K562 (cell line): ENCODE data around the gene ACO2. TPM values are rescaled to one million over a fixed set of nuclear protein-coding genes. Genes with fewer than 3 reads are reported as not detected.

Source experiments
- ATAC-seq: fragments of 200-7000 bp; cut with Tn5 transposase; 3 replicates; pipeline ENCODE4 v1.9.1; 2020; ENCODE audit warnings: moderate library complexity
- BruUV-seq: library from RNA; stranded (reverse); fragments of 400-500 nt; replicated peaks from 2 replicates; lab custom pipeline; 2021; lab: Mats Ljungman, UMichigan
- CTCF ChIA-PET: fragments of 300-600 bp; formaldehyde crosslinking; extraction: SDS; loops from one replicate; lab custom pipeline; 2021; ENCODE audit warnings: low intra/inter-chr PET ratio; lab: Yijun Ruan, JAX
- POLR2A ChIA-PET: fragments of 300-600, 350-650 bp; sonication (Branson Sonifier 250); formaldehyde crosslinking; extraction: SDS; loops from one replicate; lab custom pipeline; 2021; ENCODE audit warnings: antibody characterized with exemption, inconsistent platforms; lab: Yijun Ruan, JAX
- DNase-seq, 4 experiments: peaks; one replicate each; pipeline versions ENCODE4 v3.0.0 to v3.0.0-alpha.2; 2011 to 2018; ENCODE audit warnings: low spot score in 3 of 4, mixed read lengths in 3 of 4; ENCODE audit errors: extremely low read depth in 1 of 4
- FAIRE-seq: peaks from 2 replicates; lab custom pipeline; 2011; peaks lifted over from hg19 to GRCh38; lab: Jason Lieb, UNC
- H2AFZ ChIP-seq: 2 replicates; pipeline ENCODE4 v1.6.0; 2011; ENCODE audit warnings: low read depth, low read length, control low read depth, inconsistent platforms
- H3K27ac ChIP-seq: fragments of 200-600 bp; 3 replicates; pipeline ENCODE4 v1.8.0; 2011; ENCODE audit warnings: low read depth, mild to moderate bottlenecking, control low read depth, inconsistent platforms, low read length, moderate library complexity, mixed read lengths; ENCODE audit errors: extremely low read depth
- H3K27me3 ChIP-seq, 2 experiments: fragments of 300-600 bp in 1 of 2; 2 replicates in 1 of 2; 3 replicates in 1 of 2; pipeline versions ENCODE4 v1.6.0 to v1.8.0; 2011; ENCODE audit warnings: inconsistent platforms in 2 of 2, low read length in 2 of 2, mild to moderate bottlenecking in 1 of 2, mixed read lengths in 1 of 2, moderate library complexity in 1 of 2; ENCODE audit not compliant: control insufficient read depth in 2 of 2, insufficient read depth in 2 of 2
- H3K36me3 ChIP-seq: fragments of 300-600 bp; 3 replicates; pipeline ENCODE4 v1.8.0; 2011; ENCODE audit warnings: mild to moderate bottlenecking, low read length, inconsistent platforms; ENCODE audit not compliant: control insufficient read depth, insufficient read depth
- H3K4me1 ChIP-seq, 2 experiments: fragments of 200-600 bp in 1 of 2; replicated peaks in 1 of 2; 2 replicates in 1 of 2; 3 replicates in 1 of 2; pipeline versions ENCODE4 v1.5.1 to v1.8.0; 2011; ENCODE audit warnings: inconsistent platforms in 2 of 2, low read length in 2 of 2, mild to moderate bottlenecking in 1 of 2, mixed read lengths in 1 of 2, moderate library complexity in 1 of 2; ENCODE audit not compliant: control insufficient read depth in 2 of 2, insufficient read depth in 2 of 2
- H3K4me2 ChIP-seq: 2 replicates; pipeline ENCODE4 v1.6.1; 2011; ENCODE audit warnings: low read length, control low read depth, inconsistent platforms, mixed read lengths; ENCODE audit not compliant: insufficient read depth
- H3K4me3 ChIP-seq: fragments of 200-600 bp; sonication (generic), shearing (Covaris generic); 2 replicates; pipeline ENCODE4 v1.5.1; 2016; ENCODE audit warnings: control low read depth, inconsistent platforms
- H3K79me2 ChIP-seq: fragments of 200-600 bp; 3 replicates; pipeline ENCODE4 v1.8.0; 2011; ENCODE audit warnings: low read length, inconsistent platforms; ENCODE audit not compliant: control insufficient read depth, insufficient read depth
- H3K9ac ChIP-seq, 2 experiments: 2 replicates each; pipeline versions ENCODE4 v1.6.0 to v1.6.1; 2011; ENCODE audit warnings: low read depth in 2 of 2, low read length in 2 of 2, control low read depth in 1 of 2, inconsistent platforms in 1 of 2, mild to moderate bottlenecking in 1 of 2, mixed read lengths in 1 of 2; ENCODE audit not compliant: insufficient read depth in 1 of 2
- H3K9me1 ChIP-seq: one replicate; pipeline ENCODE4 v1.6.0; 2011; ENCODE audit warnings: inconsistent platforms, mild to moderate bottlenecking, low read length, moderate library complexity; ENCODE audit not compliant: control insufficient read depth, insufficient read depth
- H3K9me3 ChIP-seq: replicated peaks from 2 replicates; pipeline ENCODE4 v1.5.1; 2011; ENCODE audit warnings: low read depth, low read length, inconsistent platforms; ENCODE audit not compliant: control insufficient read depth, insufficient read depth
- H4K20me1 ChIP-seq: replicated peaks from 2 replicates; pipeline ENCODE4 v1.6.1; 2011; ENCODE audit warnings: low read length, inconsistent platforms, mixed read lengths; ENCODE audit not compliant: control insufficient read depth, insufficient read depth
- BRD9 ChIP-seq: fragments of 450-650 bp; IDR thresholded peaks from 2 replicates; pipeline ENCODE4 v1.6.1; 2018; ENCODE audit warnings: low read depth; ENCODE audit not compliant: partially characterized antibody
- CBFA2T2 ChIP-seq: fragments of 450-650 bp; conservative IDR thresholded peaks from 2 replicates; pipeline ENCODE4 v1.6.1; 2017; ENCODE audit warnings: mild to moderate bottlenecking
- CEBPG ChIP-seq, 3 experiments: fragments of 200-800 bp in 1 of 3; sonication (Bioruptor generic) in 1 of 3; sonication (generic) in 1 of 3; formaldehyde crosslinking in 1 of 3; IDR thresholded peaks in 2 of 3; conservative IDR thresholded peaks in 1 of 3; 2 replicates each; pipeline versions ENCODE4 v1.6.1 to v1.8.0; 2016 to 2022; ENCODE audit warnings: missing compliant biosample characterization in 2 of 3, missing genetic modification characterization in 2 of 3, mild to moderate bottlenecking in 1 of 3, missing genetic modification reagents in 1 of 3
- HDAC2 ChIP-seq: fragments of 450-650 bp; IDR thresholded peaks from 2 replicates; pipeline ENCODE4 v1.6.1; 2016; ENCODE audit warnings: mild to moderate bottlenecking
- HNRNPUL1 ChIP-seq: fragments of 200-400 bp; formaldehyde crosslinking; IDR thresholded peaks from 2 replicates; pipeline ENCODE4 v1.6.1; 2017; ENCODE audit warnings: low read length
- KDM1A ChIP-seq, 2 experiments: fragments of 450-650 bp; IDR thresholded peaks; 2 replicates each; pipeline ENCODE4 v1.6.1; 2016; ENCODE audit warnings: mild to moderate bottlenecking in 2 of 2
- LARP7 ChIP-seq: fragments of 450-650 bp; IDR thresholded peaks from 2 replicates; pipeline ENCODE4 v1.6.1; 2016
- POLR2A ChIP-seq: fragments of 450-650 bp; conservative IDR thresholded peaks from 2 replicates; pipeline ENCODE4 v1.6.1; 2016
- RFX1 ChIP-seq: fragments of 450-650 bp; IDR thresholded peaks from 2 replicates; pipeline ENCODE4 v1.6.1; 2016; ENCODE audit warnings: mild to moderate bottlenecking, moderate library complexity
- ZNF239 ChIP-seq: fragments of 250-450 bp; sonication (Bioruptor Pico); IDR thresholded peaks from 2 replicates; pipeline ENCODE4 v1.4.0; 2020; ENCODE audit warnings: mild to moderate bottlenecking
- ZNF41 ChIP-seq: fragments of 250-450 bp; sonication (Bioruptor Pico); conservative IDR thresholded peaks from 2 replicates; pipeline ENCODE4 v1.4.0; 2020; ENCODE audit warnings: mild to moderate bottlenecking
- ZNF583 ChIP-seq: fragments of 250-450 bp; sonication (Bioruptor Pico); IDR thresholded peaks from 2 replicates; pipeline ENCODE4 v1.4.0; 2020
- WGBS: fragments of 100-300 bp; shearing (Covaris generic); methylation state at CpG from one replicate; pipeline ENCODE4 v1.1.6; 2016; ENCODE audit warnings: low coverage, mixed read lengths; ENCODE audit not compliant: insufficient coverage; ENCODE audit errors: missing lambda C conversion rate; 5-methylcytosine and 5-hydroxymethylcytosine counted together
- in situ Hi-C: fragments of 300-500 bp; cut with MboI; formaldehyde crosslinking; loops from 4 replicates; pipeline ENCODE4 v1.15.0; 2018; ENCODE audit warnings: inconsistent platforms, mixed read lengths
- intact Hi-C: fragments of 100-400 bp; cut with micrococcal nuclease; formaldehyde crosslinking; loops from 2 replicates; pipeline ENCODE4 v1.14.2; 2022
- polyA plus RNA-seq, 8 experiments: library from polyadenylated mRNA; depleted of rRNA in 4 of 8; stranded (reverse) in 5 of 8; unstranded in 3 of 8; fragments of >200 nt; fragmentation: Nextera tagmentation in 2 of 8; fragmentation: Illumina TruSeq in 1 of 8; extraction: Ambion mirVana in 2 of 8; extraction: Trizol in 1 of 8; gene quantifications; 2 replicates each; pipeline versions ENCODE4 v1.2.1 to v1.2.3, GENCODE V29; 2011 to 2014; ENCODE audit warnings: inconsistent platforms in 1 of 8, missing spikeins in 1 of 8
- total RNA-seq, 7 experiments: library from RNA; depleted of rRNA in 6 of 7; stranded (reverse); fragments of >200 nt in 6 of 7; fragmentation: Illumina TruSeq in 2 of 7; extraction: Trizol in 2 of 7; gene quantifications; 2 replicates each; pipeline versions ENCODE4 v1.2.1 to v1.2.3, GENCODE V29; 2011 to 2021; ENCODE audit warnings: low replicate concordance in 1 of 7

The ACO2 gene
- total and polyA plus RNA-seq, 9 of the 15 experiments (the other 6 are each of a cell fraction or from before 2014, with no cell fraction given): 16.2 to 119 (median 43.2) TPM

DNA sequence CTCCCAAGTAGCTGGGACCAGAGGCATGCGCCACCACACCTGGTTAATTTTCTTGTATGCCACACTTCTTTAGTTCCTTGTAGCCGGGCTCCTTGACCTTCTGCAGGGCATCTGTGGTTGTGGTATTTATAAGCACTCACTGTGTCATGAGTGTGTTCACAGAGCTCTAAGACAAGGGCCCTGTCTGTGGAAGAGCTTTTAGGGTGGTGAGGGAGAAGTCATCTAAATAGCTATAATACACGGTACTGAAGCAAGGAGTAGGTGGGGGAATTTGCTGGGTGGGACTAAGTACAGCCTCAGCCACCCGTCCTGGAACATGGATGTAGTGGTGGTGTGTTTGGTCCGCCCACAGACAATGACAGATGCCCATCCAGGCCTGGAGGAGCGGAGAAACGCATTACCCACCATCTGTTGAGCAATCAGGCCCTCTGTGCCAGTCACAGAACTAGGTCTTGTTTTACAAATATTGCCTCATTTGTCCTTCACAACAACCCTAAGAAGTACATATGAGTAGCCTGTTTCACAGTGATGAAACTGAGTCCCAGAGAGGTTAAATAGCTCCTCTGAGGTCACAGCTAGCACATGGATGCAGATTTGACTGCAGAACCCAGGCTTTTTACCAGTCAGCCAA, 10.1 kb downstream of the ACO2 start (continued):
- TF ChIP-seq HNRNPUL1 (no peak), LARP7 (no peak), ZNF41 (CRISPR knock-in tag) (no peak), ZNF583 (CRISPR knock-in tag) (no peak), KDM1A (IDR thresholded peaks at IDR 0.05) (no peak), BRD9 (no peak), HDAC2 (no peak)

DNA sequence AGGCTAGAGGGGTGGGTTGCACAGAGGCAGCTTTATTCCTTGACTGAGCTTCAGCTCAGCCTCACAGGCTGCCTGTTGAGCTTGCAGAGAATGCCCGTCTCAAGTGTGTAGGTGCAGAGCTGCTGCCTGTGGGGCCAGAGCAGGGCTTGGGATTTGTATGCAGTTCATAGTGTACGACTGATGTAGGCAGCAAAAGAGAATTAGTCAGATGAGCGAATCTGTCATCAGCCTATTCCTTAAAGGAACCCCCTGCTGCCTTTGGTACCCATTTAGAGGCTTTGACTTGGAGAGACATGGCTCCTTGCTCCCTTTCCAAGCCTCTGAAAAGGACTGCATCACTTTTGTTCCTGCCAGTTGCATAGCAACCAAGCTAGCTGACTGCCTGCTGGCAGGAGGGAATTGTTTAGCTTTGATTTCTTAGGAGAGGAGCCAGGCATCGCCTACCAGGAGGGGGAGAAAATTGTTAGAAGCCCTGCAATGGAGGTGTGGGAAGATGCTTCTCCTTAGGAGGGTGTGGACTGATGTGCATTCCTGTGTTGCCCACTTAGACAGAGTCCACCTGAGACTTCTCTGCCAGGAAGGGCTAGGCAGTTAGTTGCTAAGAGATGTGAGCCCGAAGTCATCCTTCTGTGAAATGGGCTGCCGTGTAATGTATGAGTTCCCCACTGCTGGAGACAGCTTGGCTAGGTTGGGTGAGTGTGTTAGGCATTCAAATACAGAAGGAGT, 10.9 kb downstream of the ACO2 start:
- no peak for FAIRE-seq
- Histone ChIP-seq H3K9me3 (no peaks in the 10 kb centered on the region), H3K79me2 (peaks cover 95% of the 10 kb centered on the region), H3K36me3 (peaks cover 58% of the 10 kb centered on the region; the same call in 2 of the 3 replicates), H3K4me1 (peaks cover 6% of the 10 kb centered on the region in 2 experiments; a peak in 3 of 5 replicates), H2AFZ (no peak overlapping the region), H3K4me2 (no peak overlapping the region), H3K4me3 (no peak overlapping the region), H3K9ac (no peak overlapping the region), H3K9me1 (peaks cover 4% of the 10 kb centered on the region), H4K20me1 (peaks cover 38% of the 10 kb centered on the region), H3K27ac (no peak overlapping the region), H3K27me3 (no peaks in the 10 kb centered on the region)
- no peak for DNase-seq
- ChIA-PET CTCF (no interaction called here), POLR2A (interaction anchor here (0.6 to 3.2 kb wide), 5 partner anchors 9 to 43 kb away, joined by 3 to 18 read pairs (median 4); partner anchors contain the start of genes ACO2 and PHF5A)
- no TSS peak for BruUV-seq
- in situ Hi-C loops: no loop called here
- whole genome bisulfite sequencing: 74% methylated on average over 6 of the region's 6 CpGs
- intact Hi-C loops: no loop called here
- TF ChIP-seq POLR2A: no peak
- TF ChIP-seq RFX1: peak; percentile 53
- TF ChIP-seq CBFA2T2: no peak
- TF ChIP-seq CEBPG (CRISPR knock-in tag; IDR thresholded peaks at IDR 0.05): no peak
- no peak for TF ChIP-seq CEBPG (tag; conservative IDR thresholded peaks at IDR 0.05 in 1 of 2, IDR thresholded peaks at IDR 0.05 in 1 of 2)
- peak; percentile 67; the same call in 1 of the 2 replicates for TF ChIP-seq ZNF239 (CRISPR knock-in tag)
- no peak for ATAC-seq
